ENCODE measurements around the gene SLC25A1. TPM values are rescaled to one million over a fixed set of nuclear protein-coding genes. Genes with fewer than 3 reads are reported as not detected.

SLC25A1 gene
- total and polyA plus RNA-seq, 2 of the 8 experiments (the other 6 are each of a cell fraction or from before 2014, with no cell fraction given) = 110 to 148 TPM

DNA sequence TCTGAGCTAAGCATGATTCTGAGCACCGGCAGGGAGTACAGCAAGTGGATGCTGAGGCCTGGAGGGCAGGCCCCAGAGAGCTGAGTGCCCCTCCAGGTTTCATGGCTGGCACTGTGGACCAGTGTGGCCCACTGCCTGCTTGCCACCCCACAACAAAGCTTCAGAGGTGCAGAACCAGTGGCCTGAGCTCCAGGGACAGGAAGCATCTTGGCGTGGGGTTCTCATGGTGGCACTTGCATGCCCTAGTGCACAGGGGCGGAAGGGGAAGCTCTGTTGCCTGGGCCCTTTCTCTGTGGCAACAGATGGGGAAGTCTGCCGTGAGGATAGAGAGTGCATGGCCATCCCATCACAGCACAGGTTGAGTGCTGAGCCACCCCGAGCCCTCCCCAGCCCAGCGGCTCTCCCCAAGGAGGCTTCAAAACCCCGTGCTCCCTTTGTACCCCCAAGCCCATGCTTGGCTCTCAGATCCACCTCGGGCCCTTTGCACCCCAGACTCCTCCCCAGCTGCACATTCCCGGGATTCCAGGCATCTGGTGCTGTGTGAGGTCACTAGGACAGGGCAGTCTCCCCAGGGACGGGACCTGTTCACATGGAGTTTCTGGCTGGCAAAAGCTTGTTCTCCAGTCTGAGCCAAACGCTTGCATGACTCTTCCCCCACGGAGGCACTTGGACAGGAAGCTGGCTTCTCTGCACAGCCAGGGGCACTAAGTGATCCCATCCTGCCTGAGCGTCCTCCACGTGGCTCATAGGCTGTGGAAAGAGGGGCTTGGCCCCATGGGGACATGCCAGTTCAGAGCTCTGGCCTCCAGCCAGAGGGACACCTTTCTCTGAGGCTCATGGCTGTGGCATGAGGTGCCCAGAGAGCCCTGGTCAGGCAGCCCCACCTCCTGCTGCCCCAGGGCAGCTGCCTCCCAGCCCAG is 4.2 kb downstream of the SLC25A1 start (continued):
- TF ChIP-seq, protein P1, sequence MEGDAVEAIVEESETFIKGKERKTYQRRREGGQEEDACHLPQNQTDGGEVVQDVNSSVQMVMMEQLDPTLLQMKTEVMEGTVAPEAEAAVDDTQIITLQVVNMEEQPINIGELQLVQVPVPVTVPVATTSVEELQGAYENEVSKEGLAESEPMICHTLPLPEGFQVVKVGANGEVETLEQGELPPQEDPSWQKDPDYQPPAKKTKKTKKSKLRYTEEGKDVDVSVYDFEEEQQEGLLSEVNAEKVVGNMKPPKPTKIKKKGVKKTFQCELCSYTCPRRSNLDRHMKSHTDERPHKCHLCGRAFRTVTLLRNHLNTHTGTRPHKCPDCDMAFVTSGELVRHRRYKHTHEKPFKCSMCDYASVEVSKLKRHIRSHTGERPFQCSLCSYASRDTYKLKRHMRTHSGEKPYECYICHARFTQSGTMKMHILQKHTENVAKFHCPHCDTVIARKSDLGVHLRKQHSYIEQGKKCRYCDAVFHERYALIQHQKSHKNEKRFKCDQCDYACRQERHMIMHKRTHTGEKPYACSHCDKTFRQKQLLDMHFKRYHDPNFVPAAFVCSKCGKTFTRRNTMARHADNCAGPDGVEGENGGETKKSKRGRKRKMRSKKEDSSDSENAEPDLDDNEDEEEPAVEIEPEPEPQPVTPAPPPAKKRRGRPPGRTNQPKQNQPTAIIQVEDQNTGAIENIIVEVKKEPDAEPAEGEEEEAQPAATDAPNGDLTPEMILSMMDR (IDR thresholded peaks at IDR 0.05; ENCODE audit: control extremely low read depth in 1 of 3, insufficient read depth in 1 of 3, low read depth in 1 of 3, low read length in 3 of 3) = no peak
- TF ChIP-seq FOSL1 (IDR thresholded peaks at IDR 0.05; ENCODE audit: insufficient read depth, low read depth, low read length) (no peak), POU5F1 (IDR thresholded peaks at IDR 0.05; ENCODE audit: low read depth, low read length) (no peak), RXRA (IDR thresholded peaks at IDR 0.05; ENCODE audit: insufficient read depth, low read depth, low read length) (no peak), TEAD4 (IDR thresholded peaks at IDR 0.05; ENCODE audit: low read depth, low read length) (peak; percentile 96), POLR2A (IDR thresholded peaks at IDR 0.05; ENCODE audit: control extremely low read depth in 1 of 2, low read depth in 2 of 2, low read length in 2 of 2) (peak; percentile 45 to 80), GABPA (IDR thresholded peaks at IDR 0.05; ENCODE audit: borderline replicate concordance, insufficient read depth, low read length) (no peak), TBP (IDR thresholded peaks at IDR 0.05; ENCODE audit: low read depth, low read length) (no peak), TAF7 (optimal IDR thresholded peaks at IDR 0.05; ENCODE audit: borderline replicate concordance, low read depth, low read length) (no peak), TAF1 (IDR thresholded peaks at IDR 0.05; ENCODE audit: low read depth, low read length) (0 out of 2 replicates have a peak, but pooled peaks have one; percentile 44), NRF1 (IDR thresholded peaks at IDR 0.05; ENCODE audit: low read depth, low read length) (no peak), HDAC6 (IDR thresholded peaks at IDR 0.05; ENCODE audit: low read depth, low read length) (no peak), POLR2AphosphoS5 (IDR thresholded peaks at IDR 0.05; ENCODE audit: low read depth, low read length) (peak; percentile 66; the same call in 1 of the 2 replicates), KDM5A (IDR thresholded peaks at IDR 0.05; ENCODE audit: low read length) (no peak), SIN3A (conservative IDR thresholded peaks at IDR 0.05 in 1 of 2, IDR thresholded peaks at IDR 0.05 in 1 of 2; ENCODE audit: low read depth in 1 of 2, low read length in 2 of 2) (no peak), CBX5 (IDR thresholded peaks at IDR 0.05; ENCODE audit: low read depth, low read length) (no peak), SP2 (IDR thresholded peaks at IDR 0.05; ENCODE audit: low read length) (no peak), CEBPB (IDR thresholded peaks at IDR 0.05; ENCODE audit: low read depth, low read length) (no peak), CREB1 (IDR thresholded peaks at IDR 0.05) (no peak), SUZ12 (IDR thresholded peaks at IDR 0.05; ENCODE audit: low read length) (no peak), ZNF274 (IDR thresholded peaks at IDR 0.05; ENCODE audit: borderline replicate concordance, extremely low read depth, low read length) (no peak), BACH1 (IDR thresholded peaks at IDR 0.05; ENCODE audit: low read length) (no peak)

Measured in H1 (cell line).